ENCODE results near the gene EID3. TPM values are rescaled to one million over a fixed set of nuclear protein-coding genes. Genes with fewer than 3 reads are reported as not detected.
"Not testable (repeated sequence)": the region's sequence is repeated elsewhere in the genome, so short reads cannot be mapped to it uniquely, and the experiment has no call there.

Gene EID3
- total and polyA plus RNA-seq, 8 donors = 1.6 to 78.1 (median 19.5) TPM

GRCh38 chr12:104328790-104329189 lies 25.3 kb downstream of the EID3 start:
- peaks cover 42 to 99% (median 93%) of the 10 kb centered on the region in 4 donors for H3K36me3 ChIP-seq
- H3K9me3 ChIP-seq = no peaks in the 10 kb centered on the region
- 82 to 100% (median 93%) methylated on average over 1 of the region's 1 CpG for WGBS, 5 donors
- H3K27me3 ChIP-seq = no peaks in the 10 kb centered on the region
- H3K4me1 ChIP-seq = no peaks in the 10 kb centered on the region
- no peak for DNase-seq
- H3K4me3 ChIP-seq = no peak overlapping the region
- H3K27ac ChIP-seq = no peak overlapping the region
- TF ChIP-seq POLR2A (IDR thresholded peaks at IDR 0.05) (no peak), POLR2AphosphoS5 (IDR thresholded peaks at IDR 0.05) (no peak), CTCF (IDR thresholded peaks at IDR 0.05) (no peak), EP300 (IDR thresholded peaks at IDR 0.05) (no peak)
- intact Hi-C loops (cut with DNase I; ENCODE audit: low total_unique reads) = no loop called here

- no peaks in the 10 kb centered on the region for H3K27me3 ChIP-seq
- H3K9me3 ChIP-seq = no peaks in the 10 kb centered on the region
- no peak for DNase-seq
- intact Hi-C loops (cut with DNase I; ENCODE audit: low total_unique reads) = no loop called here
- H3K4me1 ChIP-seq = no peaks in the 10 kb centered on the region
- peaks cover 47 to 99% (median 93%) of the 10 kb centered on the region in 4 donors for H3K36me3 ChIP-seq
- WGBS, 5 donors = 85 to 92% (median 89%) methylated on average over 5 of the region's 5 CpGs
- H3K4me3 ChIP-seq = no peak overlapping the region
- no peak for TF ChIP-seq EP300 (IDR thresholded peaks at IDR 0.05)
- H3K27ac ChIP-seq = no peak overlapping the region
These were observed 26.4 kb downstream of the EID3 start for GRCh38 chr12:104329707-104330532.

- Histone ChIP-seq H3K27me3 (no peaks in the 10 kb centered on the region), H3K36me3 (peaks cover 47 to 99% (median 93%) of the 10 kb centered on the region in 4 donors), H3K4me1 (no peaks in the 10 kb centered on the region), H3K4me3 (no peak overlapping the region), H3K9me3 (no peaks in the 10 kb centered on the region), H3K27ac (no peak overlapping the region)
- intact Hi-C loops (cut with DNase I; ENCODE audit: low total_unique reads) = no loop called here
- 92 to 96% (median 95%) methylated on average over 2 of the region's 2 CpGs for WGBS, 5 donors
- no peak for TF ChIP-seq CTCF (IDR thresholded peaks at IDR 0.05)
- TF ChIP-seq POLR2AphosphoS5 (IDR thresholded peaks at IDR 0.05) = no peak
- TF ChIP-seq EP300 (IDR thresholded peaks at IDR 0.05) = no peak
- no peak for TF ChIP-seq POLR2A (IDR thresholded peaks at IDR 0.05)
- no peak for DNase-seq
These were observed 27.8 kb downstream of the EID3 start for GRCh38 chr12:104331376-104331775.

- H3K36me3 ChIP-seq = peaks cover 47 to 99% (median 93%) of the 10 kb centered on the region in 4 donors
- H3K9me3 ChIP-seq; H3K4me1 ChIP-seq; DNase-seq; intact Hi-C loops (cut with DNase I; ENCODE audit: low total_unique reads); H3K27me3 ChIP-seq; H3K4me3 ChIP-seq; H3K27ac ChIP-seq: not testable (repeated sequence)
- 88 to 98% (median 93%) methylated on average over 3 of the region's 3 CpGs for WGBS, 5 donors
These were observed 28.7 kb downstream of the EID3 start for GRCh38 chr12:104332273-104332672.

GRCh38 chr12:104333692-104334255 lies 30.2 kb downstream of the EID3 start:
- no peaks in the 10 kb centered on the region for H3K27me3 ChIP-seq
- H3K36me3 ChIP-seq = peaks cover 49 to 99% (median 93%) of the 10 kb centered on the region in 4 donors
- no peak overlapping the region for H3K27ac ChIP-seq
- DNase-seq = no peak
- no peak overlapping the region for H3K4me3 ChIP-seq
- no peaks in the 10 kb centered on the region for H3K4me1 ChIP-seq
- intact Hi-C loops (cut with DNase I; ENCODE audit: low total_unique reads) = no loop called here
- WGBS, 5 donors = 67 to 77% (median 73%) methylated on average over 1 of the region's 1 CpG
- TF ChIP-seq EP300 (IDR thresholded peaks at IDR 0.05) (no peak), POLR2A (IDR thresholded peaks at IDR 0.05) (no peak), CTCF (IDR thresholded peaks at IDR 0.05) (no peak), POLR2AphosphoS5 (IDR thresholded peaks at IDR 0.05) (no peak)
- no peaks in the 10 kb centered on the region for H3K9me3 ChIP-seq
